Endothelial cell of umbilical vein (primary cell): ENCODE results near the gene USP12. TPM values are rescaled to one million over a fixed set of nuclear protein-coding genes. Genes with fewer than 3 reads are reported as not detected.

Source experiments
- BruUV-seq: library from RNA; stranded (reverse); fragments of 400-500 nt; replicated peaks from 2 replicates; lab custom pipeline; 2021; lab: Mats Ljungman, UMichigan
- CTCF ChIA-PET: fragments of 300-600, 350-600 bp; sonication (Branson Sonifier 250); formaldehyde crosslinking; loops from one replicate; lab custom pipeline; 2021; ENCODE audit warnings: antibody characterized with exemption, inconsistent platforms; lab: Charles Lee
- POLR2A ChIA-PET: fragments of 300-600, 350-600 bp; sonication (Branson Sonifier 250); formaldehyde crosslinking; loops from one replicate; lab custom pipeline; 2021; ENCODE audit warnings: antibody characterized with exemption, inconsistent platforms; lab: Charles Lee
- DNase-seq: peaks from one replicate; pipeline ENCODE4 v3.0.0-alpha.2; 2011; ENCODE audit warnings: low read depth, low spot score
- FAIRE-seq: peaks from 2 replicates; lab custom pipeline; 2011; peaks lifted over from hg19 to GRCh38; lab: Jason Lieb, UNC
- H2AFZ ChIP-seq: 2 replicates; pipeline ENCODE4 v1.6.0; 2012; ENCODE audit warnings: low read depth, low read length, control low read depth, inconsistent platforms
- H3K27ac ChIP-seq: 2 replicates; pipeline ENCODE4 v1.5.1; 2011; ENCODE audit warnings: low read depth, mild to moderate bottlenecking, control low read depth, low read length, moderate library complexity; ENCODE audit not compliant: insufficient read depth
- H3K27me3 ChIP-seq, 2 experiments: 2 replicates each; pipeline versions ENCODE4 v1.6.0 to v1.6.1; 2011; ENCODE audit warnings: low read length in 2 of 2, mixed read lengths in 1 of 2; ENCODE audit not compliant: control insufficient read depth in 2 of 2, insufficient read depth in 2 of 2
- H3K36me3 ChIP-seq, 2 experiments: 2 replicates in 1 of 2; 3 replicates in 1 of 2; pipeline ENCODE4 v1.5.1; 2011; ENCODE audit warnings: low read length in 2 of 2, mild to moderate bottlenecking in 1 of 2, moderate library complexity in 1 of 2; ENCODE audit not compliant: control insufficient read depth in 2 of 2, insufficient read depth in 2 of 2; ENCODE audit errors: extremely low read depth in 1 of 2
- H3K4me1 ChIP-seq: 3 replicates; pipeline ENCODE4 v1.5.1; 2011; ENCODE audit warnings: mild to moderate bottlenecking, low read length; ENCODE audit not compliant: control insufficient read depth, insufficient read depth; ENCODE audit errors: extremely low read depth
- H3K4me2 ChIP-seq: 2 replicates; pipeline ENCODE4 v1.6.1; 2011; ENCODE audit warnings: low read length, control low read depth, mixed read lengths; ENCODE audit not compliant: insufficient read depth
- H3K4me3 ChIP-seq, 3 experiments: fragments of 200-600 bp in 1 of 3; sonication (generic), shearing (Covaris generic) in 1 of 3; replicated peaks in 1 of 3; 2 replicates each; pipeline ENCODE4 v1.5.1; 2011 to 2016; ENCODE audit warnings: control low read depth in 3 of 3, low read length in 3 of 3, mild to moderate bottlenecking in 2 of 3, inconsistent platforms in 1 of 3, low read depth in 1 of 3, moderate library complexity in 1 of 3; ENCODE audit not compliant: insufficient read depth in 1 of 3
- H3K79me2 ChIP-seq: 2 replicates; pipeline ENCODE4 v1.6.0; 2012; ENCODE audit warnings: low read length, inconsistent platforms; ENCODE audit not compliant: control insufficient read depth, insufficient read depth
- H3K9ac ChIP-seq: replicated peaks from 2 replicates; pipeline ENCODE3; 2011; ENCODE audit warnings: low read length, control low read depth; ENCODE audit not compliant: insufficient read depth; ENCODE audit errors: extremely low read depth
- H3K9me1 ChIP-seq: replicated peaks from 3 replicates; pipeline ENCODE4 v1.6.0; 2011; ENCODE audit warnings: mild to moderate bottlenecking, low read length; ENCODE audit not compliant: control insufficient read depth, insufficient read depth; ENCODE audit errors: extremely low read depth
- H3K9me3 ChIP-seq: replicated peaks from 2 replicates; pipeline ENCODE4 v1.5.1; 2012; ENCODE audit warnings: low read length, inconsistent platforms; ENCODE audit not compliant: control insufficient read depth, insufficient read depth
- H4K20me1 ChIP-seq: replicated peaks from 2 replicates; pipeline ENCODE3; 2011; ENCODE audit warnings: mild to moderate bottlenecking, low read length; ENCODE audit not compliant: control insufficient read depth, insufficient read depth; ENCODE audit errors: extremely low read depth
- CTCF ChIP-seq, 2 donors: IDR thresholded peaks; 1 replicate in 1 of 2; 2 replicates in 1 of 2; pipeline ENCODE4 v1.5.1; 2011; ENCODE audit warnings: low read length in 2 of 2, mild to moderate bottlenecking in 2 of 2, moderate library complexity in 2 of 2, control low read depth in 1 of 2, inconsistent platforms in 1 of 2, low read depth in 1 of 2; ENCODE audit not compliant: insufficient read depth in 1 of 2; ENCODE audit errors: extremely low read depth in 1 of 2
- EZH2 ChIP-seq: IDR thresholded peaks from 2 replicates; pipeline ENCODE4 v1.6.1; 2012; ENCODE audit warnings: borderline replicate concordance, low read depth, mild to moderate bottlenecking, moderate library complexity, low read length, inconsistent platforms; ENCODE audit not compliant: severe bottlenecking
- FOS ChIP-seq: IDR thresholded peaks from 2 replicates; pipeline ENCODE4 v1.6.1; 2011; ENCODE audit warnings: mild to moderate bottlenecking, low read length, moderate library complexity, borderline replicate concordance; ENCODE audit not compliant: insufficient read depth
- GATA2 ChIP-seq: IDR thresholded peaks from 2 replicates; pipeline ENCODE4 v1.7.0; 2011; ENCODE audit warnings: low read depth, mild to moderate bottlenecking, moderate library complexity, mixed read lengths, low read length; ENCODE audit not compliant: insufficient read length, insufficient read depth
- JUN ChIP-seq: IDR thresholded peaks from 2 replicates; pipeline ENCODE4 v1.6.1; 2011; ENCODE audit warnings: borderline replicate concordance, low read depth; ENCODE audit not compliant: insufficient read length, insufficient read depth
- MAX ChIP-seq: IDR thresholded peaks from 2 replicates; pipeline ENCODE4 v1.6.1; 2011; ENCODE audit not compliant: insufficient read depth, insufficient read length
- MYC ChIP-seq: IDR thresholded peaks from one replicate; pipeline ENCODE4 v1.6.1; 2011; ENCODE audit warnings: mild to moderate bottlenecking, low read depth, low read length
- POLR2A ChIP-seq: IDR thresholded peaks from 2 replicates; pipeline ENCODE4 v1.6.1; 2012; ENCODE audit warnings: low read depth, mild to moderate bottlenecking, control low read depth, low read length
- POLR2AphosphoS5 ChIP-seq: IDR thresholded peaks from 2 replicates; pipeline ENCODE4 v1.6.1; 2012; ENCODE audit warnings: low read depth, mild to moderate bottlenecking, control low read depth, low read length, moderate library complexity; ENCODE audit not compliant: insufficient read depth
- dilution Hi-C: fragments of 300-500 bp; cut with MboI; formaldehyde crosslinking; loops from one replicate; pipeline ENCODE4 v1.15.0; 2019; ENCODE audit warnings: low sequenced_read_pairs; ENCODE audit not compliant: extremely low pct_ligation_motif_present
- intact Hi-C: fragments of 100-400 bp; cut with micrococcal nuclease; formaldehyde crosslinking; loops from one replicate; pipeline ENCODE4 v1.10.0; 2022
- polyA plus RNA-seq, 4 experiments: library from polyadenylated mRNA; depleted of rRNA in 3 of 4; stranded (reverse) in 3 of 4; unstranded in 1 of 4; fragments of >200 nt; gene quantifications; 2 replicates each; pipeline versions ENCODE4 v1.2.1 to v1.2.3, GENCODE V29; 2011 to 2012; ENCODE audit warnings: missing spikeins in 1 of 4
- total RNA-seq: library from RNA; stranded (reverse); gene quantifications from 2 replicates; pipeline ENCODE4 v1.2.3, GENCODE V29; 2021

The USP12 gene
- total and polyA plus RNA-seq, 2 donors (not counting 3 experiments of a cell fraction or from before 2014, with no cell fraction given): 6.2 to 33.4 TPM

- dilution Hi-C loops: no loop called here
- POLR2A ChIA-PET: no interaction called here
Measured at GRCh38 chr13:27200413-27201070, 28.9 kb upstream of the USP12 start.

More at GRCh38 chr13:27200413-27201070, 28.9 kb upstream of the USP12 start:
- H3K9me3 ChIP-seq: no peaks in the 10 kb centered on the region
- H3K4me1 ChIP-seq: peaks cover 8% of the 10 kb centered on the region
- H4K20me1 ChIP-seq: no peaks in the 10 kb centered on the region
- H3K79me2 ChIP-seq: no peaks in the 10 kb centered on the region
- BruUV-seq: no TSS peak
- H2AFZ ChIP-seq: no peak overlapping the region
- no peak overlapping the region for H3K4me3 ChIP-seq
- H3K4me2 ChIP-seq: no peak overlapping the region
- no peak overlapping the region for H3K27ac ChIP-seq
- intact Hi-C loops: loop anchor here (5.0 kb wide), 1 partner anchor 157 kb away; no protein-coding TSS in a partner anchor
- FAIRE-seq (no peak), DNase-seq (no peak)
- TF ChIP-seq GATA2 (no peak), MYC (no peak), POLR2AphosphoS5 (no peak), EZH2 (no peak), POLR2A (no peak), CTCF (IDR thresholded peaks at IDR 0.05; ENCODE audit: extremely low read depth in 1 of 2, insufficient read depth in 1 of 2, low read depth in 1 of 2, low read length in 2 of 2) (no peak), FOS (no peak), MAX (no peak), JUN (no peak)
- no peaks in the 10 kb centered on the region for H3K9me1 ChIP-seq
- H3K27me3 ChIP-seq: no peaks in the 10 kb centered on the region
- no peak overlapping the region for H3K9ac ChIP-seq
- CTCF ChIA-PET: interaction anchor here (0.7 to 0.9 kb wide), 2 partner anchors 9 to 18 kb away, joined by 3 read pairs; no protein-coding TSS in a partner anchor
- no peaks in the 10 kb centered on the region for H3K36me3 ChIP-seq
